Measurements from ENCODE around the gene TSC2. TPM values are rescaled to one million over a fixed set of nuclear protein-coding genes. Genes with fewer than 3 reads are reported as not detected.
A peak's percentile ranks its signal among the peaks of the same experiment; 100 is the strongest.

Gene TSC2
- total and polyA plus RNA-seq, 2 of the 13 experiments (the other 11 are each of a cell fraction or from before 2014, with no cell fraction given): 19.6 to 40.4 TPM

GRCh38 chr16:2035431-2036199, 12.2 kb upstream of the TSC2 start (continued):
- TF ChIP-seq PRDM4 (CRISPR knock-in tag; IDR thresholded peaks at IDR 0.05; ENCODE audit: borderline replicate concordance) (no peak), SCMH1 (CRISPR knock-in tag; IDR thresholded peaks at IDR 0.05; ENCODE audit: borderline replicate concordance) (no peak), ZNF430 (CRISPR knock-in tag; IDR thresholded peaks at IDR 0.05) (peak; percentile 72; the same call in 1 of the 2 replicates), SIN3A (IDR thresholded peaks at IDR 0.05; ENCODE audit: borderline replicate concordance, low read depth, low read length) (no peak), ZXDC (CRISPR knock-in tag; IDR thresholded peaks at IDR 0.05) (peak; percentile 67), ETS1 (CRISPR knock-in tag; IDR thresholded peaks at IDR 0.05) (no peak), ZNF883 (CRISPR knock-in tag; IDR thresholded peaks at IDR 0.05; ENCODE audit: not compliant biosample characterization) (peak; percentile 53), ADNP (CRISPR knock-in tag; IDR thresholded peaks at IDR 0.05) (no peak), PTBP1 (IDR thresholded peaks at IDR 0.05; ENCODE audit: low read depth, low read length, poor library complexity, severe bottlenecking) (no peak), ZNF574 (CRISPR knock-in tag; IDR thresholded peaks at IDR 0.05) (peak; percentile 78), ISX (CRISPR knock-in tag; conservative IDR thresholded peaks at IDR 0.05) (no peak), ZNF749 (CRISPR knock-in tag; IDR thresholded peaks at IDR 0.05; ENCODE audit: borderline replicate concordance) (0 out of 2 replicates have a peak, but pooled peaks have one; percentile 61), ZNF12 (CRISPR knock-in tag; IDR thresholded peaks at IDR 0.05) (0 out of 2 replicates have a peak, but pooled peaks have one; percentile 49), ZSCAN21 (CRISPR knock-in tag; IDR thresholded peaks at IDR 0.05; ENCODE audit: borderline replicate concordance) (peak; percentile 86; the same call in 1 of the 2 replicates), ZNF329 (CRISPR knock-in tag; IDR thresholded peaks at IDR 0.05; ENCODE audit: low read depth) (no peak), PRPF4 (IDR thresholded peaks at IDR 0.05; ENCODE audit: low read depth, low read length, poor library complexity, severe bottlenecking) (no peak), CEBPB (IDR thresholded peaks at IDR 0.05; ENCODE audit: borderline replicate concordance, low read depth, low read length) (no peak)
